HUES6 (cell line): ENCODE results near the gene CTRB1.

ENCODE experiments used
- H3K27ac ChIP-seq: 2 replicates; pipeline ENCODE4 v1.7.0; 2013; ENCODE audit warnings: low read depth, mild to moderate bottlenecking, low read length, inconsistent platforms
- H3K27me3 ChIP-seq: 2 replicates; pipeline ENCODE4 v1.6.1; 2013; ENCODE audit warnings: low read length; ENCODE audit not compliant: control insufficient read depth, insufficient read depth
- H3K36me3 ChIP-seq: 2 replicates; pipeline ENCODE4 v1.6.1; 2013; ENCODE audit warnings: low read length; ENCODE audit not compliant: control insufficient read depth, insufficient read depth
- H3K4me1 ChIP-seq: 2 replicates; pipeline ENCODE4 v1.6.1; 2013; ENCODE audit warnings: low read length; ENCODE audit not compliant: control insufficient read depth, insufficient read depth
- H3K4me3 ChIP-seq: 2 replicates; pipeline ENCODE4 v1.5.1; 2013; ENCODE audit warnings: low read depth, low read length
- H3K9ac ChIP-seq: one replicate; pipeline ENCODE4 v1.6.1; 2013; ENCODE audit warnings: mild to moderate bottlenecking, low read length
- H3K9me3 ChIP-seq: 2 replicates; pipeline ENCODE4 v1.6.1; 2013; ENCODE audit warnings: low read depth, low read length; ENCODE audit not compliant: control insufficient read depth, insufficient read depth

Gene CTRB1

GRCh38 chr16:75261590-75262078 is 42.8 kb downstream of the CTRB1 start:
- H3K27ac ChIP-seq = no peak overlapping the region
- H3K4me3 ChIP-seq = no peak overlapping the region
- H3K36me3 ChIP-seq = peaks cover 22% of the 10 kb centered on the region
- no peaks in the 10 kb centered on the region for H3K9me3 ChIP-seq
- H3K9ac ChIP-seq = peak overlapping the region; percentile 45
- H3K27me3 ChIP-seq = no peaks in the 10 kb centered on the region
- H3K4me1 ChIP-seq = peaks cover 68% of the 10 kb centered on the region

GRCh38 chr16:75262104-75262799 is 43.5 kb downstream of the CTRB1 start:
- H3K27me3 ChIP-seq = no peaks in the 10 kb centered on the region
- peaks cover 22% of the 10 kb centered on the region for H3K36me3 ChIP-seq
- no peaks in the 10 kb centered on the region for H3K9me3 ChIP-seq
- no peak overlapping the region; the same call in 1 of the 2 replicates for H3K4me3 ChIP-seq
- peak overlapping the region; percentile 45 for H3K9ac ChIP-seq
- no peak overlapping the region for H3K27ac ChIP-seq
- H3K4me1 ChIP-seq = peaks cover 65% of the 10 kb centered on the region

- Histone ChIP-seq H3K27me3 (no peaks in the 10 kb centered on the region), H3K27ac (no peak overlapping the region), H3K4me1 (peaks cover 62% of the 10 kb centered on the region), H3K36me3 (peaks cover 22% of the 10 kb centered on the region), H3K9me3 (no peaks in the 10 kb centered on the region), H3K9ac (no peak overlapping the region), H3K4me3 (no peak overlapping the region)
These were observed 44.0 kb downstream of the CTRB1 start for GRCh38 chr16:75262800-75263127.

- no peak overlapping the region; the same call in 1 of the 2 replicates for H3K4me3 ChIP-seq
- H3K4me1 ChIP-seq = peaks cover 61% of the 10 kb centered on the region
- H3K9me3 ChIP-seq = no peaks in the 10 kb centered on the region
- H3K36me3 ChIP-seq = peaks cover 22% of the 10 kb centered on the region
- H3K27ac ChIP-seq = no peak overlapping the region
- H3K27me3 ChIP-seq = no peaks in the 10 kb centered on the region
- no peak overlapping the region for H3K9ac ChIP-seq
These were observed 44.6 kb downstream of the CTRB1 start for GRCh38 chr16:75263291-75263962.

- Histone ChIP-seq H3K27me3 (no peaks in the 10 kb centered on the region), H3K9ac (no peak overlapping the region), H3K9me3 (no peaks in the 10 kb centered on the region), H3K4me1 (peaks cover 55% of the 10 kb centered on the region), H3K36me3 (peaks cover 22% of the 10 kb centered on the region), H3K27ac (no peak overlapping the region), H3K4me3 (peak overlapping the region; percentile 89)
These were observed 45.2 kb downstream of the CTRB1 start for GRCh38 chr16:75263963-75264445.

GRCh38 chr16:75264457-75264998 is 45.7 kb downstream of the CTRB1 start:
- peak overlapping the region; percentile 90; the same call in 1 of the 2 replicates for H3K27ac ChIP-seq
- peak overlapping the region; percentile 90 for H3K9ac ChIP-seq
- H3K27me3 ChIP-seq = no peaks in the 10 kb centered on the region

GRCh38 chr16:75264999-75265910 is 46.5 kb downstream of the CTRB1 start:
- peak overlapping the region; percentile 90 for H3K9ac ChIP-seq
- no peaks in the 10 kb centered on the region for H3K9me3 ChIP-seq
- no peaks in the 10 kb centered on the region for H3K27me3 ChIP-seq
- H3K4me3 ChIP-seq = peak overlapping the region; percentile 89
- peaks cover 22% of the 10 kb centered on the region for H3K36me3 ChIP-seq
- H3K4me1 ChIP-seq = peaks cover 55% of the 10 kb centered on the region
- peak overlapping the region; percentile 90 for H3K27ac ChIP-seq

More at GRCh38 chr16:75264457-75264998, 45.7 kb downstream of the CTRB1 start:
- peak overlapping the region; percentile 89 for H3K4me3 ChIP-seq
- H3K9me3 ChIP-seq = no peaks in the 10 kb centered on the region
- H3K36me3 ChIP-seq = peaks cover 22% of the 10 kb centered on the region
- peaks cover 55% of the 10 kb centered on the region for H3K4me1 ChIP-seq

- Histone ChIP-seq H3K9me3 (no peaks in the 10 kb centered on the region), H3K36me3 (peaks cover 22% of the 10 kb centered on the region), H3K9ac (peak overlapping the region; percentile 90), H3K4me1 (peaks cover 52% of the 10 kb centered on the region), H3K27me3 (no peaks in the 10 kb centered on the region), H3K4me3 (peak overlapping the region; percentile 89), H3K27ac (peak overlapping the region; percentile 91)
These were observed 47.3 kb downstream of the CTRB1 start for GRCh38 chr16:75265911-75266701.

GRCh38 chr16:75266738-75267630 is 48.2 kb downstream of the CTRB1 start:
- Histone ChIP-seq H3K4me1 (peaks cover 47% of the 10 kb centered on the region), H3K4me3 (no peak overlapping the region), H3K27me3 (no peaks in the 10 kb centered on the region), H3K9me3 (no peaks in the 10 kb centered on the region), H3K27ac (no peak overlapping the region), H3K36me3 (peaks cover 21% of the 10 kb centered on the region), H3K9ac (no peak overlapping the region)
